Activated CD8-positive, alpha-beta memory T cell treated with anti-CD3 and anti-CD28 coated beads, Interleukin-2, amount 50 U/mL, for 48 hours (primary cell): ENCODE data around the gene COL7A1.

ENCODE experiments used
- DNase-seq: peaks from one replicate; pipeline ENCODE4 v3.0.0-alpha.2; 2020

Gene COL7A1

GRCh38 chr3:48617559-48617958 is 22.4 kb upstream of the COL7A1 start:
- DNase-seq = no peak

GRCh38 chr3:48614044-48614443 is 18.9 kb upstream of the COL7A1 start:
- no peak for DNase-seq

- no peak for DNase-seq
These were observed 17.2 kb upstream of the COL7A1 start for GRCh38 chr3:48612309-48612708.

GRCh38 chr3:48609088-48610005 is 14.2 kb upstream of the COL7A1 start, which contains the start of gene UQCRC1:
UQCRC1 (minus strand) TSS chr3:48609646; CDS start chr3:48609620, 26 bp downstream.
- DNase-seq = peak; percentile 95

- DNase-seq = no peak
These were observed 12.4 kb upstream of the COL7A1 start for GRCh38 chr3:48607519-48607918.

- DNase-seq = no peak
These were observed 6.5 kb upstream of the COL7A1 start for GRCh38 chr3:48601622-48601994.

- no peak for DNase-seq
These were observed 5.8 kb upstream of the COL7A1 start for GRCh38 chr3:48600711-48601621.

GRCh38 chr3:48599509-48600285 is 4.6 kb upstream of the COL7A1 start:
- DNase-seq = no peak

- no peak for DNase-seq
These were observed 4.0 kb upstream of the COL7A1 start for GRCh38 chr3:48599077-48599501.

GRCh38 chr3:48598323-48599076 is 3.4 kb upstream of the COL7A1 start:
- DNase-seq = no peak

- DNase-seq = no peak
These were observed 2.3 kb upstream of the COL7A1 start for GRCh38 chr3:48597408-48597800.

GRCh38 chr3:48596676-48597407 is 1.7 kb upstream of the COL7A1 start:
- DNase-seq = no peak

- no peak for DNase-seq
These were observed 1.0 kb upstream of the COL7A1 start for GRCh38 chr3:48596157-48596556.

- no peak for DNase-seq
These were observed 495 bp upstream of the COL7A1 start for GRCh38 chr3:48595526-48596121.

- no peak for DNase-seq
These were observed 596 bp downstream of the COL7A1 start for GRCh38 chr3:48594417-48595049.

GRCh38 chr3:48593337-48593736 is 1.8 kb downstream of the COL7A1 start:
- DNase-seq = no peak

- no peak for DNase-seq
These were observed 2.5 kb downstream of the COL7A1 start for GRCh38 chr3:48592519-48593087.

- DNase-seq = no peak
These were observed 3.1 kb downstream of the COL7A1 start for GRCh38 chr3:48591886-48592518.

- no peak for DNase-seq
These were observed 3.7 kb downstream of the COL7A1 start for GRCh38 chr3:48591436-48591835.

- no peak for DNase-seq
These were observed 6.9 kb downstream of the COL7A1 start for GRCh38 chr3:48588230-48588629.
